GM18867 (cell line): ENCODE results near the gene A1BG.
A peak's percentile ranks its signal among the peaks of the same experiment; 100 is the strongest.
"Not testable (repeated sequence)": the region's sequence is repeated elsewhere in the genome, so short reads cannot be mapped to it uniquely, and the experiment has no call there.

ENCODE experiments used
- ATAC-seq: cut with Tn5 transposase; IDR thresholded peaks from one replicate; pipeline ENCODE4 v1.9.1; 2021; ENCODE audit warnings: mild to moderate bottlenecking, moderate library complexity; ENCODE audit not compliant: unreplicated experiment

Gene A1BG

GRCh38 chr19:58338825-58339558, 14.3 kb downstream of the A1BG start:
- ATAC-seq, result no peak

- no peak for ATAC-seq
Measured at GRCh38 chr19:58338336-58338735, 15.0 kb downstream of the A1BG start.

- ATAC-seq, result no peak
Measured at GRCh38 chr19:58336820-58337219, 16.5 kb downstream of the A1BG start.

GRCh38 chr19:58336216-58336615, 17.1 kb downstream of the A1BG start:
- ATAC-seq, result no peak

- no peak for ATAC-seq
Measured at GRCh38 chr19:58335630-58336029, 17.7 kb downstream of the A1BG start.

DNA sequence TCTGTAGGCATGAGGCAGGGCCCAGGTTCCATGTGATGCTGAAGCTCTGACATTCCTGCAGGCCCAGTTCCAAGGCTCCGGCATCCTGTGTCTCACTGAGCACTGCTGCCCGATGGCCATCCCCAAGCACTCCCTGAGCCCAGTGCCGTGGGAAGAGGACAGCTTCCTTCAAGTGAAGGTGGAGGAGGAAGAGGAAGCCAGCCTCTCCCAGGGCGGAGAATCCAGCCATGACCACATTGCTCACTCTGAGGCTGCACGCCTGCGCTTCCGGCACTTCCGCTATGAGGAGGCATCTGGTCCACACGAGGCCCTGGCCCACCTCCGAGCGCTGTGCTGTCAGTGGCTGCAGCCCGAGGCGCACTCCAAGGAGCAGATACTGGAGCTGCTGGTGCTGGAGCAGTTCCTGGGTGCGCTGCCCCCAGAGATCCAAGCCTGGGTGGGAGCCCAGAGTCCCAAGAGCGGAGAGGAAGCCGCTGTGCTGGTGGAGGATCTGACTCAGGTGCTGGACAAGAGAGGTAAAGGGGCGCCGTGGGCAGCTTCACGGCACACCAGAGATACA, 18.5 kb downstream of the A1BG start:
- no peak for ATAC-seq

DNA sequence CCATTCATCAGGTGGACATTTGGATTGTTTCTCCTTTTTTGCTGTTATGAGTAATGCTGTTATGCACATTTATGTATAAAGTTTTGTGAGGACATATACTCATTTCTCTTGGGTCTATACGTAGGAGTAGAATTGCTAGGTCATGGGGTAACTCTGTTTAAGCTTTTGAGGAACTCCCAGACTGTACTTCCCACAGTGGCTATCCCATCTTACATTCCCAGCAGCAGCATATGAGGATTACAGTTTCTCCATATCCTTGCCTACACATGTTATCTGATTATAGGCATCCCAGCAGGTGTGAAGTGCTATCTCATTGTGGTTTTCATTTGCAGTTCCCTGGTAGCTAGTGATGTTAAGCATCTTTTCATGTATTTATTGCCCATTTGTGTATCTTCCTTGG, 20.6 kb downstream of the A1BG start:
- no peak for ATAC-seq

GRCh38 chr19:58330458-58330857, 22.8 kb downstream of the A1BG start:
- no peak for ATAC-seq

DNA sequence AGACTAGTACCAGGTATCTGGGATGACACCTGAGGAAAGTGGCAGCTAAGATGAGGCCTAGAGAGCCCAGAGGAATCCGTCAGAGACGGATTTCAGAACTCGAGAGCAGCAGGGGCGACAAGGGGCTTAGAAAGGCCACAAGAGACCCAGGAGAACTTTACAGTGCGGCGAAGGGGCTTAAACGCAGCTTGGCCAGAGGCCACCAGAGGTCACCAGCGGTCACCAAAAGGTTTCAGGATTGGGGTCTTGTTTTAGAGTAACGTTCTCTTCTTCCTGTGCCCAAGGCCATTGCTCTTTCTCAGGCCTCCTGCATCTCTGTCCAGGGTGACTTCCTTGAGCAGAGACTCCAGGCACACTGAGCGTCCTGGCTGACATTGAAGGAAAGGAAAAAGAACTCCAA, 24.3 kb downstream of the A1BG start:
- no peak for ATAC-seq

DNA sequence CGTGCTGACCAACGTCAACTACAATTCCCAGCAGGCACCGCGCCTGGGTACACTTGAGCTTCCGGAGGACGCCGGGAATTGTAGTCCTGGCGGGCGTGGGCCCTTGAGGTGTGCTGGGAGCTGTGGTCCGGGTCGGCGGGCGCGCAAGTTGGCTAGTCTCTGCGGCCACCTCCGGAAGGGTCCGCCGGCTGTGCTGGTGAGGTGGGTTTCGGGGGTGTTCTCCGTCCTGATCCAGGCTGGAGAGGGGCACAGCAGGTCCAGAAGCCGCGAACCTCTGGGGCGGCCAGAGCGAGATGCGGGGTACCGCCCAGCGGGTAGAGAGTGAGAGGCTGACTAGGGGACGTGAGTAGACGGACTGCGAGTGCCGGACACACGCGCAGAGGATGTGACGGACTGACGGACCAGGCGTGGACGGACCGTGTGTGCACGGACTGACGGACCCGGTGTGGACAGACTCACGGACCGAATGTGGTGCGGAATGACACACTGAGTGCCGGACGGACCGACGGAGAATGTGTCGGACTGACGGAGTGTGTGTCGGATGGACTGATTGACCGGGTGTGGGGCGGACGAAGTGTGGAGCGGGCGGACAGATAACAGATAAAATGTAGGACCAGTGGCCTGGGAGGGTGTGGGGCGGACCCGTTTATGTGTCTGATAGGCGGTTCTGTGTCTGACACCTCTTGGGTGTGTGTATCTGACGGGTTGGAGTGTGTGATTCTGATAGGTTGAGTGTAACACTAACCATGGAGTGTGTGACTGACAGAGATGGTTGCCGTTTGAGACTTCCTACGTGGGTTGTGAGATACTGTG, 26.2 kb downstream of the A1BG start, which contains the start of gene ZSCAN22:
Gene ZSCAN22 (plus strand): TSS at position 81 of the 813 bp plus-strand sequence. CDS start 7,809 bp downstream, outside the sequence.
- ATAC-seq, result peak; percentile 82

DNA sequence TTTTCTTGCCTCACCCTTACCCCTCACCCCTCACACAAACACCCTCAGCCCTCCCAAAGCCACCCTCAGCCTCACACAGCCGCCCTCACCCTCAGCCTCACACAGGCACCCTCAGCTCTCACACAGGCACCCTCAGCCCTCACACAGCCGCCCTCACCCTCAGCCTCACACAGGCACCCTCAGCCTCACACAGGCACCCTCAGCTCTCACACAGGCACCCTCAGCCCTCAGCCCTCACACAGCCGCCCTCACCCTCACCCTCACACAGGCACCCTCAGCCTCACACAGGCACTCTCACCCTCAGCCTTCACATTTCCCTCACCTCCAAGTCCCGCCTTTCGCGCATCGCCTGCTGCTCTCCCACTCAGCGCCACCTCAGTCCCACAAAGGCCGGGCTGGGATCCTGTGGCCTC, 26.8 kb downstream of the A1BG start:
- ATAC-seq, result no peak

- no peak for ATAC-seq
Measured at GRCh38 chr19:58325311-58326022, 27.8 kb downstream of the A1BG start.

DNA sequence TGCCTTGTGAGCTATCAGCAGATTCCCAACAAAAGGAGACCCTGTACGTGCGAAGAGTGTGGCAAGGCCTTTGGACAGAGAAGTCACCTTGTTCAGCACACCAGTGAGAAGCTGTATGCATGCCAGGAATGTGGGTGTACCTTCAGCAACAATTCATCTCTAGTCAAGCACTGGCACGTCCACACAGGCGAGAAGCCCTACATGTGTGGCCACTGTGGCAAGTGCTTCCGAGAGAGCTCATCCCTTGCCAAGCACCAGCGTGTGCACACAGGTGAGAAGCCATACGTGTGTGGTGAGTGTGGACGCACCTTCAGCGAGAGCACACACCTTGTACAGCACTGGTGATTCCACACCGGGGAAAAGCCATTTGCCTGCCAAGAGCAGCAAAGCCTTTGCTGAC, 34.1 kb downstream of the A1BG start:
- ATAC-seq, result no peak

- ATAC-seq, result no peak
Measured at GRCh38 chr19:58318297-58318696, 35.0 kb downstream of the A1BG start.

GRCh38 chr19:58317476-58318072, 35.7 kb downstream of the A1BG start:
- ATAC-seq, result no peak

DNA sequence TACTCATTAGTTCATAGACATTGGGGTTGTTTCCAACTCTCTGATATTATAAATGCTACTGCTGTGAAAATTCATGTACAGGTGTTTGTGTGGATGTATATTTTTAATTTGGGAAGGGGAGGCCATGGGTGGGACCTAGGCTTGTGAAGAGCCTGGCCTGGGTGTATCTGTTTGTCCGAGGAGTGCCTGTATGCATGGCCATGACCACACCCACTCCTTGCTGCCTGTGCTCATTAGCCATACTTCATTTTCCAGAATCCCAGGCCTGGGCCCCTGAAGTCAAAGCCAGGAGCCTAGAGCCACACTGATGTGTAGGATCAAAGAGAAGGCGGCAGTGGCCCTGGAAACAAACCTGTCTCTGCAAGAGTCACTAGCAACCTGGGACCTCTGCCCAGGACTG, 37.7 kb downstream of the A1BG start:
- no peak for ATAC-seq

- no peak for ATAC-seq
Measured at GRCh38 chr19:58311345-58311865, 41.9 kb downstream of the A1BG start.

DNA sequence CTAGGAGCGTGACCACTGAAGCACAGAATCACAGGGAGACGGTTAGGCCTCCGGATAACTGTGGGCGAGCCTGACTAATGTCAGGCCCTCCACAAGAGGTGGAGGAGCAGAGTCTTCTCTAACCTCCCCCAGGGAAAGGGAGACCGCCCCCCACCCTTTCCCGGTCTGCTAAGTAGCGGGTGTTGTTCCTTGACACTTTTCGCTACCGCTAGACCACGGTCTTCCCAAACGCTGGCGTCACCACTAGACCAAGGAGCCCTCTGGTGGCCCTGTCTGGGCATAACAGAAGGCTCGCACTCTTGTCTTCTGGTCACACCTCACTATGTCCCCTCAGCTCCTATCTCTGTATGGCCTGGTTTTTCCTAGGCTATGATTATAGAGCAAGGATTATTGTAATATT, 42.6 kb downstream of the A1BG start:
- ATAC-seq, result not testable (repeated sequence)

GRCh38 chr19:58307736-58308135, 45.6 kb downstream of the A1BG start:
- no peak for ATAC-seq

- ATAC-seq, result no peak
Measured at GRCh38 chr19:58305932-58306323, 47.4 kb downstream of the A1BG start.
